ENCODE measurements around the gene S100A7A. TPM values are rescaled to one million over a fixed set of nuclear protein-coding genes. Genes with fewer than 3 reads are reported as not detected.

The S100A7A gene
- total RNA-seq, 1 donor from 2014 or later, result not detected

DNA sequence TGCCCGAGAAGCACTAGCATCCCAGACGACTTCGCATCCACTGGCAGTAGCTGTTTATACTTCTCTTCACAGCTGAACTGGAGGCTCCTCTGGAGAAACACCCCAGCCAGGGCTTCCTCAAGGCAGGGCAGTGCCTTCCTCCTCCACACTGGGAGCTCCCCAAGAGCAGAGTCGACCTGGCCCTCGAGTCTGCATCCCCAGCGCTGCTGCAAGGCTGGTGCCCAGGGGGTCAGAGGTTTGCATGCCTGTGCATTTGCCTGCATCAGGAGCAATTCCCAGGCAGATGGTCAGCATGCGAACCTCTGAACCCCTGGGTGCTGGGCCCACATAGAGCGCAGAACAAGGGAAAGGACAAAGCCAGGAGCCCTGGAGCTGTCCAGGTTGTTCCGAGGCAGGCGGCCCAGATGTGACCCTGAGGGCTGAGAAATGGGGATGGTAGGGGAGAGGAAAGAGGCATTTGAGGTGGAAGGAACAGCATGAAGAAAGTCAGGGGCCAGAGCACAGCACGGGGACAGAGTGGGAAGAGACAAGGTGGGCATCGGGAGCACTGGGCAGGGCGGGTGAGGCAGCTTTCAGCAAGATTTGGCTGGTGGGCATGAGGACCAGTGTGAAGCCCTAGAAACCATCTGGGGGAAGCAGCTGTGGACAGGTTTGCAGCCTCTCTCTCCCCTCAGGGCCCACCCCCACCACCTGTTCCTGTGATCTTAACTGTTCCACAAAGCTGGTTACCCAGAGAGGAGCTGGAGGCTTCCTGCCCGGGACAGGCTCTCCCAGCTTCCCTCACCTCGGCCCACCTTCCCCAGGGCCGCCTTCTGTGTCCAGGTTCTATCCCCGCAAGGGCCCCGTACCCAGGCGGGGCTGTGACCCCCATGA lies 19.0 kb upstream of the S100A7A start:
- no peak for DNase-seq
- Histone ChIP-seq H3K4me3 (no peak overlapping the region), H3K27me3 (ENCODE audit: low read depth) (peaks cover 48% of the 10 kb centered on the region), H3K27ac (replicated peaks) (no peak overlapping the region), H3K9me3 (replicated peaks) (no peaks in the 10 kb centered on the region), H3K36me3 (no peaks in the 10 kb centered on the region), H3K4me1 (peaks cover 4% of the 10 kb centered on the region)
- TF ChIP-seq, protein P1, sequence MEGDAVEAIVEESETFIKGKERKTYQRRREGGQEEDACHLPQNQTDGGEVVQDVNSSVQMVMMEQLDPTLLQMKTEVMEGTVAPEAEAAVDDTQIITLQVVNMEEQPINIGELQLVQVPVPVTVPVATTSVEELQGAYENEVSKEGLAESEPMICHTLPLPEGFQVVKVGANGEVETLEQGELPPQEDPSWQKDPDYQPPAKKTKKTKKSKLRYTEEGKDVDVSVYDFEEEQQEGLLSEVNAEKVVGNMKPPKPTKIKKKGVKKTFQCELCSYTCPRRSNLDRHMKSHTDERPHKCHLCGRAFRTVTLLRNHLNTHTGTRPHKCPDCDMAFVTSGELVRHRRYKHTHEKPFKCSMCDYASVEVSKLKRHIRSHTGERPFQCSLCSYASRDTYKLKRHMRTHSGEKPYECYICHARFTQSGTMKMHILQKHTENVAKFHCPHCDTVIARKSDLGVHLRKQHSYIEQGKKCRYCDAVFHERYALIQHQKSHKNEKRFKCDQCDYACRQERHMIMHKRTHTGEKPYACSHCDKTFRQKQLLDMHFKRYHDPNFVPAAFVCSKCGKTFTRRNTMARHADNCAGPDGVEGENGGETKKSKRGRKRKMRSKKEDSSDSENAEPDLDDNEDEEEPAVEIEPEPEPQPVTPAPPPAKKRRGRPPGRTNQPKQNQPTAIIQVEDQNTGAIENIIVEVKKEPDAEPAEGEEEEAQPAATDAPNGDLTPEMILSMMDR (IDR thresholded peaks at IDR 0.05; ENCODE audit: borderline replicate concordance), result no peak
- intact Hi-C loops (cut with micrococcal nuclease), result no loop called here

DNA sequence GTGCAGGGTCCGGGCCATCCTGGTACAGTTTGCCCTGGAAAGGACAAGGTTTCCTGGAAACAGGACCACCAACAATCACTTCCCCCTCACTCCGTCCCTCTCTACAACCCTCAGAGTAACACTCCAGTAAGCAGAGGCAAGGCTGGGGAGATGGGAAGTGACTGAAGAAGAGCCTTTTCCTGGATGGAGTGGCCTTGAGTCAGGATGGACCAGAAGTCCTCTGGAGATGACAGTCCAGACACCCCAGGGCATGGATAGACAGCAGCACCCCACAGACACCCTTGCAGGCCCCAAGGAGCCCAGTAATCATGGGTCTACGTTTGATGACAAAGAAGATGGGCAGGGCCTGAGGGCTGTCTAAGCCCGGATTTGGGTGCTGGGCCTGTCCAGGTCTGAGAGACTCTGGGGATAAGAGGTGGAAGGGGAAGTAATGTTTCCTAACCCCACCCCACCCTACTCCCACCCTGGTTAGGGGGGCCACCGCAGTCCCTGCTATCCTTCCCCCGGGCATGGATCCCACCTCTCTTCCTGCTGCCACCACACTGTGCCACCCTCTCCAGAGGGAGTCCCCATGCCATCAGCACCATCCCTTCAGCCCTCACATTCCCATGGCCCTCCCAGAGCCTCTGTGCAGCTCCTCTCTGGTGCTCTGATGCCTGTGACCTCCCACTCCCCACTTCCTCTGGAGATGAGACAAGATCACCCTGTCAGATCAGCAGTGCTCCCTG lies 18.2 kb upstream of the S100A7A start:
- no peak overlapping the region for H3K27ac ChIP-seq (replicated peaks)
- H3K36me3 ChIP-seq, result no peaks in the 10 kb centered on the region
- no peak overlapping the region for H3K4me3 ChIP-seq
- peaks cover 48% of the 10 kb centered on the region for H3K27me3 ChIP-seq (ENCODE audit: low read depth)
- intact Hi-C loops (cut with micrococcal nuclease), result no loop called here
- H3K9me3 ChIP-seq (replicated peaks), result no peaks in the 10 kb centered on the region
- H3K4me1 ChIP-seq, result peaks cover 4% of the 10 kb centered on the region
- no peak for DNase-seq
- TF ChIP-seq, protein P1 (IDR thresholded peaks at IDR 0.05; ENCODE audit: borderline replicate concordance), result no peak

DNA sequence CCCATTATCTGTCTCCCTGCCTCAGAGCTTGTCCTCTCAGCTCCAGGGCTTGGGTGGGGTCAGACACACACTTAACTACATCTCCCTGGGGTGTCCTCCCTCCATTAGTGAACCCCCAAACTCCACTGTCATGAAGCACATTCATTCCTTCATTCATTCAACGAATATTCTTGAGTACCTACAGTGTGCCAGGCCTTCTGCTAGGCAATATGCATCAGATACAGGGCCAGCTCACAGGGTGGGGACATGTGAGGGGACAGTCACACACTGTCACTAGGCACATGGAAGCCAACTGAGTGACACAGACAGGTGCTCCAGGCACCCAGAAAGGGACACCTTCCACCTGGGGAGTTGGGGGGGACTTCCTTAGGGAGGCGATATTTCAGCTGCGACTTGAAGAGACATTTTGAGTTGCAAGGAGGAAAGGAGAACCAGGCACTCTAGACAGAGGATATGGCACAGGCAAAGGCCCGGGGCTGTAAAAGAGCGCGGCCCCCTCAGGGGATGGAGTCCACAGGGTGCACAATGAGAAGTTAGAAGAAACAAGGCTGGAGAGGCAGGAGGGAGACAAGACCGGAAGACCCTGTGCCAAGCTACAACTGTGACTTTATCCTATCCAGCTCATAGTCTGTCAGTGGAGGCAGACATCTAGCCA lies 16.8 kb upstream of the S100A7A start:
- no peaks in the 10 kb centered on the region for H3K36me3 ChIP-seq
- TF ChIP-seq, protein P1 (IDR thresholded peaks at IDR 0.05; ENCODE audit: borderline replicate concordance), result no peak
- intact Hi-C loops (cut with micrococcal nuclease), result no loop called here
- DNase-seq, result no peak
- H3K9me3 ChIP-seq (replicated peaks), result no peaks in the 10 kb centered on the region
- H3K4me1 ChIP-seq, result peaks cover 4% of the 10 kb centered on the region
- peaks cover 53% of the 10 kb centered on the region for H3K27me3 ChIP-seq (ENCODE audit: low read depth)
- no peak overlapping the region for H3K4me3 ChIP-seq
- H3K27ac ChIP-seq (replicated peaks), result no peak overlapping the region

DNA sequence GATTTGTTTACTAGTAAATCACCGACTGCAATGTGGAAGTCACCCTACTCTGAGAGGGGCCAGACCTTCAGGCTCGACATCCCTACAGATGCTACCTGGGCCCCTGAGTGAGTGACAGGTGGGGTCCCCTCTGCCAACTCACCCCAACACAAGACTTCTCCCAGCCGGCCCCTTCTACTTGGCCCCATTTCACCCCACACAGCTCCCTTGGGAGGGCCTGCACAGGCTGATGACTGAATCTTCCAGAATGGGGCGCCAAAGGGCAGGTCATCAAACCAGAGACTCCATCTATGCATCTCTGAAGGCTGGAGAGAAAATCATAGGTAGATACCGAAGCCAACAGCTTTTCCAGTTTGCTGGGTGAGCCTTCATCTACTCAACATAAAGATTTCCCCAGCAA lies 16.1 kb upstream of the S100A7A start:
- peaks cover 58% of the 10 kb centered on the region for H3K27me3 ChIP-seq (ENCODE audit: low read depth)
- no peaks in the 10 kb centered on the region for H3K9me3 ChIP-seq (replicated peaks)
- intact Hi-C loops (cut with micrococcal nuclease), result no loop called here
- no peaks in the 10 kb centered on the region for H3K36me3 ChIP-seq
- TF ChIP-seq, protein P1 (IDR thresholded peaks at IDR 0.05; ENCODE audit: borderline replicate concordance), result no peak
- DNase-seq, result no peak
- H3K27ac ChIP-seq (replicated peaks), result no peak overlapping the region
- no peaks in the 10 kb centered on the region for H3K4me1 ChIP-seq
- no peak overlapping the region for H3K4me3 ChIP-seq

DNA sequence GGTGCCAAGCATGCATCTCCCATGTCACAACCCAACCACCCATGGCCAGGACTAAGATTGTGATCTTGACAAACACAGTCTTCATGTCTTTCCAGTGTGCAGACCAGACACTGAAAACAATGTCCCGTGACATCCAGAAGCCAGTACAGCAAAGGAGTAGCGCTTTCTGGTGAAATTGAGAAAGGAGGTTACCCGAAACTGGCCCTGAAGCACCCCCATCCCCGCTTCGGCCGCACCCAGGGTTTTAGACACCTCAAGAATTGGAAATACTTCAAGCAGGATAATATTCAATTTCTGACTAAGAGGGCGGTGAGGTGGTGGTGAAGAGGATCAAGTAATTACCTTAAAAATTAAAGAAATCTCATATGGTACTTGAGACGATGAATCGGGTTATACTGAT lies 14.9 kb upstream of the S100A7A start:
- H3K9me3 ChIP-seq (replicated peaks), result no peaks in the 10 kb centered on the region
- DNase-seq, result no peak
- intact Hi-C loops (cut with micrococcal nuclease), result no loop called here
- no peak overlapping the region for H3K27ac ChIP-seq (replicated peaks)
- H3K27me3 ChIP-seq (ENCODE audit: low read depth), result peaks cover 60% of the 10 kb centered on the region
- no peaks in the 10 kb centered on the region for H3K36me3 ChIP-seq
- no peaks in the 10 kb centered on the region for H3K4me1 ChIP-seq
- TF ChIP-seq, protein P1 (IDR thresholded peaks at IDR 0.05; ENCODE audit: borderline replicate concordance), result no peak
- H3K4me3 ChIP-seq, result no peak overlapping the region
